GM18873 (cell line): Measurements from ENCODE around the gene CHCHD3.
"Not testable (repeated sequence)": the region's sequence is repeated elsewhere in the genome, so short reads cannot be mapped to it uniquely, and the experiment has no call there.

Experiments used
- ATAC-seq: cut with Tn5 transposase; IDR thresholded peaks from one replicate; pipeline ENCODE4 v1.9.1; 2021; ENCODE audit warnings: mild to moderate bottlenecking, moderate library complexity, moderate number of reproducible peaks; ENCODE audit not compliant: unreplicated experiment, low FRiP score

The CHCHD3 gene

GRCh38 chr7:132919771-132920170, 162.1 kb downstream of the CHCHD3 start:
- no peak for ATAC-seq

GRCh38 chr7:132915647-132916046, 166.2 kb downstream of the CHCHD3 start:
- ATAC-seq, result no peak

GRCh38 chr7:132910657-132911056, 171.2 kb downstream of the CHCHD3 start:
- ATAC-seq, result no peak

- ATAC-seq, result no peak
Measured at GRCh38 chr7:132907380-132907940, 174.4 kb downstream of the CHCHD3 start.

- no peak for ATAC-seq
Measured at GRCh38 chr7:132906193-132906835, 175.6 kb downstream of the CHCHD3 start.

- not testable (repeated sequence) for ATAC-seq
Measured at GRCh38 chr7:132905136-132905535, 176.8 kb downstream of the CHCHD3 start.

- ATAC-seq, result no peak
Measured at GRCh38 chr7:132904209-132904608, 177.7 kb downstream of the CHCHD3 start.

- not testable (repeated sequence) for ATAC-seq
Measured at GRCh38 chr7:132902294-132902693, 179.6 kb downstream of the CHCHD3 start.

- no peak for ATAC-seq
Measured at GRCh38 chr7:132901241-132901640, 180.6 kb downstream of the CHCHD3 start.

- no peak for ATAC-seq
Measured at GRCh38 chr7:132899833-132900232, 182.1 kb downstream of the CHCHD3 start.

GRCh38 chr7:132898641-132899175, 183.2 kb downstream of the CHCHD3 start:
- ATAC-seq, result not testable (repeated sequence)

- no peak for ATAC-seq
Measured at GRCh38 chr7:132897093-132897687, 184.7 kb downstream of the CHCHD3 start.

GRCh38 chr7:132895231-132895630, 186.7 kb downstream of the CHCHD3 start:
- no peak for ATAC-seq

- no peak for ATAC-seq
Measured at GRCh38 chr7:132893560-132893959, 188.3 kb downstream of the CHCHD3 start.

- ATAC-seq, result not testable (repeated sequence)
Measured at GRCh38 chr7:132892744-132893143, 189.1 kb downstream of the CHCHD3 start.

GRCh38 chr7:132891554-132891953, 190.3 kb downstream of the CHCHD3 start:
- ATAC-seq, result no peak

GRCh38 chr7:132882714-132883428, 199.0 kb downstream of the CHCHD3 start:
- ATAC-seq, result no peak

GRCh38 chr7:132881317-132881716, 200.6 kb downstream of the CHCHD3 start:
- no peak for ATAC-seq

GRCh38 chr7:132879579-132879978, 202.3 kb downstream of the CHCHD3 start:
- ATAC-seq, result no peak

GRCh38 chr7:132878204-132878919, 203.5 kb downstream of the CHCHD3 start:
- no peak for ATAC-seq
